Upper lobe of right lung (tissue), 1 donor: Measurements from ENCODE around the gene OR14A16. TPM values are rescaled to one million over a fixed set of nuclear protein-coding genes. Genes with fewer than 3 reads are reported as not detected.

ENCODE experiments used
- ATAC-seq: fragments of 200-7000 bp; cut with Tn5 transposase; one replicate; pipeline ENCODE4 v1.9.1; 2020; ENCODE audit warnings: mild to moderate bottlenecking, moderate library complexity
- DNase-seq: peaks from one replicate; pipeline ENCODE4 v3.0.0-alpha.2; 2020
- H3K27ac ChIP-seq: fragments of 200-600 bp; one replicate; pipeline ENCODE4 v1.8.0; 2022
- H3K27me3 ChIP-seq: fragments of 200-600 bp; one replicate; pipeline ENCODE4 v1.8.0; 2022; ENCODE audit warnings: mild to moderate bottlenecking
- H3K36me3 ChIP-seq: fragments of 200-600 bp; one replicate; pipeline ENCODE4 v1.8.0; 2022
- H3K4me1 ChIP-seq: fragments of 200-600 bp; one replicate; pipeline ENCODE4 v1.8.0; 2022
- H3K4me3 ChIP-seq: fragments of 200-600 bp; one replicate; pipeline ENCODE4 v1.8.0; 2022; ENCODE audit warnings: mild to moderate bottlenecking
- H3K9me3 ChIP-seq: fragments of 200-600 bp; one replicate; pipeline ENCODE4 v1.8.0; 2022
- intact Hi-C: fragments of 100-400 bp; cut with DNase I; formaldehyde crosslinking; loops from one replicate; pipeline ENCODE4 v1.11.0; 2022
- long read RNA-seq: library from polyadenylated mRNA; unstranded; transcript quantifications from one replicate; pipeline ENCODE4 v2.0.0, GENCODE V29; 2021
- total RNA-seq: library from RNA; stranded (reverse); fragmentation: NEBNext Ultra II Directional; extraction: Animal tissue kit (Norgen Biotek cat#: 25700); gene quantifications from one replicate; pipeline ENCODE4 v1.2.1, GENCODE V29; 2021
- TF ChIP-seq, protein P1 (sequence below): fragments of 200-600 bp; IDR thresholded peaks from one replicate; pipeline ENCODE4 v1.8.0; 2022; ENCODE audit warnings: antibody characterized with exemption
- donor health status: DM: no; HTN: yes; CAD: no; lungs with severe emphysema.

OR14A16 gene, protein sequence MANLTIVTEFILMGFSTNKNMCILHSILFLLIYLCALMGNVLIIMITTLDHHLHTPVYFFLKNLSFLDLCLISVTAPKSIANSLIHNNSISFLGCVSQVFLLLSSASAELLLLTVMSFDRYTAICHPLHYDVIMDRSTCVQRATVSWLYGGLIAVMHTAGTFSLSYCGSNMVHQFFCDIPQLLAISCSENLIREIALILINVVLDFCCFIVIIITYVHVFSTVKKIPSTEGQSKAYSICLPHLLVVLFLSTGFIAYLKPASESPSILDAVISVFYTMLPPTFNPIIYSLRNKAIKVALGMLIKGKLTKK
- total RNA-seq, result not detected
- long read RNA-seq, result 0 reads

DNA sequence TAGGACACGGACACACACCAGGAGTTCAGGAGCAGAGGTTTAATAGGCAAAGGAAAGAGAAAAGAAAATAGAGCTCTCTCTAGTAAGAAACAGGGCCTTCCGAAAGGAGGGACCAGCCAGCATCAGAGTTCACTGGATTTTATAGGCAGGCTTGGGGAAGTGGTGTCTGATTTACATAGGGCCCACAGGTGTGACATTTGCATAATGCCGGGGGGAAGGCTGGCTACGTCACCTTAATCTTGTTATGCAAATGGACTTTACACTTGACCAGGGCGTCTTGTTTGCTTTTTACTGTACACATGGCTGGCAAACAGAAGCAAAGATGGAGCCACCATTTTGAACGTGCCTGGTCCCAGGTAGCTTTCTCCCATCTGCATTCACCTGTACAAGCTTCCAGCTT lies at the start of gene OR14A16:
Gene OR14A16 (minus strand): TSS at position 97 of the 400 bp plus-strand sequence. CDS start 8,390 bp downstream, outside the sequence.
- no peaks in the 10 kb centered on the region for H3K36me3 ChIP-seq
- no peak within 1 kb of the TSS for H3K4me3 ChIP-seq
- H3K4me1 ChIP-seq, result no peaks in the 10 kb centered on the region
- H3K27ac ChIP-seq, result no peak within 1 kb of the TSS
- no peaks in the 10 kb centered on the region for H3K27me3 ChIP-seq
- intact Hi-C loops, result no loop called here
- no peaks in the 10 kb centered on the region for H3K9me3 ChIP-seq
- TF ChIP-seq, protein P1, sequence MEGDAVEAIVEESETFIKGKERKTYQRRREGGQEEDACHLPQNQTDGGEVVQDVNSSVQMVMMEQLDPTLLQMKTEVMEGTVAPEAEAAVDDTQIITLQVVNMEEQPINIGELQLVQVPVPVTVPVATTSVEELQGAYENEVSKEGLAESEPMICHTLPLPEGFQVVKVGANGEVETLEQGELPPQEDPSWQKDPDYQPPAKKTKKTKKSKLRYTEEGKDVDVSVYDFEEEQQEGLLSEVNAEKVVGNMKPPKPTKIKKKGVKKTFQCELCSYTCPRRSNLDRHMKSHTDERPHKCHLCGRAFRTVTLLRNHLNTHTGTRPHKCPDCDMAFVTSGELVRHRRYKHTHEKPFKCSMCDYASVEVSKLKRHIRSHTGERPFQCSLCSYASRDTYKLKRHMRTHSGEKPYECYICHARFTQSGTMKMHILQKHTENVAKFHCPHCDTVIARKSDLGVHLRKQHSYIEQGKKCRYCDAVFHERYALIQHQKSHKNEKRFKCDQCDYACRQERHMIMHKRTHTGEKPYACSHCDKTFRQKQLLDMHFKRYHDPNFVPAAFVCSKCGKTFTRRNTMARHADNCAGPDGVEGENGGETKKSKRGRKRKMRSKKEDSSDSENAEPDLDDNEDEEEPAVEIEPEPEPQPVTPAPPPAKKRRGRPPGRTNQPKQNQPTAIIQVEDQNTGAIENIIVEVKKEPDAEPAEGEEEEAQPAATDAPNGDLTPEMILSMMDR, result no peak
- DNase-seq (no peak), ATAC-seq (no peak)

DNA sequence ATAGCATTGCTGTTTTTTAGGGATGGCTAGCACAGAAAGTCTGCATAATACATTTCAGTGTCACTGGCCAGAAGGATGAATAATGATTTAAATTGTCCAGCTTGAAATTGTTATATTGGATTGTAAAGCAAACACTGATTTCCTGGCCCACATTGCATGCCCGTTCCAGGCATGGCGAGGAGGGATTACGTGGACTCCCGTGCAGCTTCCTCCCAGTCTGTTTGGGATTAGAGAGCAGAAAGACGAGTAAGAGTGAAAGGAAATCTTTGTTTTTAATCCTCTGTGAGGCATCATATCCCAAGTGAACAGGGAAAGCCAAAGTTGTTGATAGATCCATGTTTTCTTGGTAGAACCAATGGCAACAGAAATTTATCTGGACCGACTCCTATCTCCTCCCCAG lies 41.5 kb upstream of the OR14A16 start:
- no peaks in the 10 kb centered on the region for H3K9me3 ChIP-seq
- ATAC-seq, result no peak
- H3K27ac ChIP-seq, result no peak overlapping the region
- TF ChIP-seq, protein P1, result no peak
- DNase-seq, result no peak
- H3K4me1 ChIP-seq, result no peaks in the 10 kb centered on the region
- H3K36me3 ChIP-seq, result no peaks in the 10 kb centered on the region
- H3K27me3 ChIP-seq, result no peaks in the 10 kb centered on the region
- no peak overlapping the region for H3K4me3 ChIP-seq
- intact Hi-C loops, result no loop called here

DNA sequence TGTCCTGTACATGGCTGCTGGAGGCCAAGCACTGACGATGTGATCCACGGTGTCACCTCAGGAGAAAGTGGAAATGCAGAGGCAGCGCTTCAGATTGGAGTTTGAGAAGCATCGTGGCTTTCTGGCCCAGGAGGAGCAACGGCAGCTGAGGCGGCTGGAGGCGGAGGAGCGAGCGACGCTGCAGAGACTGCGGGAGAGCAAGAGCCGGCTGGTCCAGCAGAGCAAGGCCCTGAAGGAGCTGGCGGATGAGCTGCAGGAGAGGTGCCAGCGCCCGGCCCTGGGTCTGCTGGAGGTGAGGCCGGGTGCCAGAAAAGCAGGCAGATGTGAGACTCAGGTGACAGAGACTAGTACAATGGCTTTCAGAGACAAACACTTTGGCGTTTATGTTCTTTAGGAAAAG lies 40.7 kb upstream of the OR14A16 start:
- Histone ChIP-seq H3K27me3 (no peaks in the 10 kb centered on the region), H3K4me3 (no peak overlapping the region), H3K4me1 (no peaks in the 10 kb centered on the region), H3K36me3 (no peaks in the 10 kb centered on the region), H3K9me3 (no peaks in the 10 kb centered on the region), H3K27ac (no peak overlapping the region)
- intact Hi-C loops, result no loop called here
- TF ChIP-seq, protein P1, result no peak
- no peak for DNase-seq
- ATAC-seq, result no peak

DNA sequence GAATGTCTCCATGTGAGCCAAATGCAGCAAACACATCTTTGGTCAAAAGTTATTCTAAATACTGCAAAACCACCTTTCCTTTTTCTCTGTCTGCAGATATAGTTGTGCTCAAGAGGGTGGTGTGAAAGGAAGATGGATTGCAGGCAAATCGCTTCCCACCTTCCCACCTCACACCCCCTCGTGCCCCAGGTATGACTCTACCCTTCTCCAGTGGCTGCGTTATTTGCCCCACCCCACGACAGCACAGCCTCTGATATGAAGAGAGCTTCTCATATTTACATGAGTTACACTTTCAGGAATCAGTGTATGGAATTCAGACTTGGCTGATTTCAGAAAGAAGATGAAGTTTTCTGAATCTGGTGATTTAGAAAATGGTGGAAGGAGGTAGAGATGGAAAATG lies 38.8 kb upstream of the OR14A16 start:
- TF ChIP-seq, protein P1, result no peak
- ATAC-seq, result no peak
- Histone ChIP-seq H3K4me1 (no peaks in the 10 kb centered on the region), H3K4me3 (no peak overlapping the region), H3K27me3 (peaks cover 5% of the 10 kb centered on the region), H3K9me3 (no peaks in the 10 kb centered on the region), H3K36me3 (no peaks in the 10 kb centered on the region), H3K27ac (no peak overlapping the region)
- intact Hi-C loops, result no loop called here
- DNase-seq, result no peak

DNA sequence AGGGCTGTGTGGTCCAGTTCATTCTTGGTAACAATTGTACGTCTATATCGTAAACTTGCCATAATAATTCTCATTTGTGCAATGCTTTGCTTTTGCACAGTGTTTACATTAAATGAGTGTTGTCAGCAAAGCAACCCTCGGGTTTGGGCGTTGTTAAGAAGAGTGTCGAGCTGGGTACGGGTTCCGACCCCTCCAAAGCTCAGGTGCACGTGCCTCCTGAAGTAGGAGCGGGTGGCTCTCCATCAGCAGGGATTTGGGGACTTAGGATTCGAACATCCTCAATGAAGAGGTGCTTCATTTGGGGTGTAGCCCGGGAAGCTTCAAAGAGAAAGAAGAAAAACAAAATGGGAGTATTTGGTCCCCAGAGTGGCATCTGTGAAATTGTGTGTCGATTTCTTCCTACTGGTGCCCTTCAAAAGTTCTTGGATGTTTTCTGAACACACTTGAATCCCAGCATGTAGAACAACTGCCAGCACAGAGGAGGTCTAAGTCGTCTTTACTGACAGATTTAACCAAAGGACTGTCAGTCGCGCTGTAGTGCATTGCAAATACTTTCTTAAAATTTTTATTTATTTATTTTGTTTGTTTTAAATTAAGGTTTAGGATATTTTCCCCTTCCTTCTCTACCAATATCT lies 34.2 kb upstream of the OR14A16 start:
- intact Hi-C loops, result no loop called here
- no peak overlapping the region for H3K27ac ChIP-seq

More for the DNA sequence above, 34.2 kb upstream of the OR14A16 start:
- Histone ChIP-seq H3K4me3 (peak overlapping the region; percentile 41), H3K9me3 (no peaks in the 10 kb centered on the region), H3K36me3 (no peaks in the 10 kb centered on the region), H3K4me1 (no peaks in the 10 kb centered on the region), H3K27me3 (peaks cover 9% of the 10 kb centered on the region)
- no peak for ATAC-seq
- TF ChIP-seq, protein P1, result no peak
- DNase-seq, result no peak
